ENCODE results near the gene ZNF57.

Gene ZNF57

DNA sequence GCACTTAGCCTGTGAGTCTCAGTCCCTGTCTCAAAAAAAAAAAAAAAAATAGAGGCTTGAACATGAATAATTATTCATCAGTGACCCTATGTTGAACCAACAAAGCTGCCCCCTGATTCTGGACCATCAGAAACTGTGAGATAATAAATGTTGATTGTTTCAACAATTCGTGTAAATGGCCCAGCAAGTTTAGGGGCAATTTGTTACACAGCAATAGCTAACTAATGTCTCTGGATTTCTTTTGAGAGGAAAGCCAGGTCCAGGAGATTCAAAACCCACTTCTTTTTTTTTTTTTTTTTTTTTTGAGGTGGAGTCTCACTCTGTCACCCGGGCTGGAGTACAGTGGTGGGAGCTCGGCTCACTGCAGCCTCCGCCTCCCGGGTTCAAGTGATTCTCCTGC is 64.1 kb downstream of the ZNF57 start:
- Histone ChIP-seq H3K27me3 (ENCODE audit: control insufficient read depth, insufficient read depth, low read length) (peaks cover 11% of the 10 kb centered on the region), H3K9ac (ENCODE audit: low read depth, low read length) (no peak overlapping the region), H3K4me1 (ENCODE audit: control insufficient read depth, insufficient read depth, low read length) (no peaks in the 10 kb centered on the region), H3K4me3 (ENCODE audit: low read length) (no peak overlapping the region), H3K36me3 (ENCODE audit: insufficient read depth, low read length) (no peaks in the 10 kb centered on the region), H3K4me2 (ENCODE audit: low read length) (no peak overlapping the region), H3K9me3 (replicated peaks; ENCODE audit: low read length) (no peaks in the 10 kb centered on the region)

DNA sequence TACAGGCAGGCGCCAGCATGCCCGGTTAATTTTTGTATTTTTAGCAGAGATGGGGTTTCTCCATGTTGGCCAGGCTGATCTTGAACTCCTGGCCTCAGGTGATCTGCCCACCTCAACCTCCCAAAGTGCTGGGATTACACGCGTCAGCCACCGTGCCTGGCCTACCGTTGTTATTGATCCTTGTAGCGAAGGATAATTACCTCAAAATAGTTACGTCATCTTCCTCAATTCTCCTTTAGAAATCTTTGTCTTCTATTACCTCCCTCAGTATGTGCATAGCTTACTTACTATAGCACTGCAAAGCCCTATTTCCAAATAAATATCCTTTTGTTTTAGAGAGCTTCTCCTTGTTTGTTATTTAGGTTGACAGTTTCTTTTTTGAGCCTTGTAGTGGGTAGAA is 67.2 kb downstream of the ZNF57 start:
- Histone ChIP-seq H3K9ac (ENCODE audit: low read depth, low read length) (no peak overlapping the region), H3K4me1 (ENCODE audit: control insufficient read depth, insufficient read depth, low read length) (no peaks in the 10 kb centered on the region), H3K36me3 (ENCODE audit: insufficient read depth, low read length) (no peaks in the 10 kb centered on the region), H3K4me2 (ENCODE audit: low read length) (no peak overlapping the region), H3K9me3 (replicated peaks; ENCODE audit: low read length) (no peaks in the 10 kb centered on the region), H3K27me3 (ENCODE audit: control insufficient read depth, insufficient read depth, low read length) (peaks cover 10% of the 10 kb centered on the region), H3K4me3 (ENCODE audit: low read length) (no peak overlapping the region)
